CD14-positive monocyte (primary cell): ENCODE measurements around the gene SELENOO. TPM values are rescaled to one million over a fixed set of nuclear protein-coding genes. Genes with fewer than 3 reads are reported as not detected.

Experiments
- DNase-seq, 3 donors: peaks; one replicate each; pipeline ENCODE4 v3.0.0-alpha.2; 2011 to 2022
- H2AFZ ChIP-seq: 2 replicates; pipeline ENCODE4 v1.6.0; 2012; ENCODE audit warnings: mild to moderate bottlenecking, low read depth, low read length, inconsistent platforms; ENCODE audit not compliant: insufficient read depth, poor library complexity, severe bottlenecking
- H3K27ac ChIP-seq, 2 donors: 1 replicate in 1 of 2; 2 replicates in 1 of 2; pipeline ENCODE4 v1.5.1; 2012 to 2013; ENCODE audit warnings: low read length in 2 of 2, control low read depth in 1 of 2, inconsistent platforms in 1 of 2, low read depth in 1 of 2, mild to moderate bottlenecking in 1 of 2
- H3K27me3 ChIP-seq, 2 donors: one replicate each; pipeline versions ENCODE4 v1.6.0 to v1.6.1; 2011 to 2013; ENCODE audit warnings: low read length in 2 of 2; ENCODE audit not compliant: control insufficient read depth in 2 of 2, insufficient read depth in 2 of 2
- H3K36me3 ChIP-seq, 2 donors: replicated peaks in 1 of 2; 1 replicate in 1 of 2; 2 replicates in 1 of 2; pipeline versions ENCODE4 v1.5.1 to v1.6.1; 2012 to 2013; ENCODE audit warnings: low read length in 2 of 2, control low read depth in 1 of 2, inconsistent platforms in 1 of 2, mild to moderate bottlenecking in 1 of 2; ENCODE audit not compliant: insufficient read depth in 2 of 2, control insufficient read depth in 1 of 2
- H3K4me1 ChIP-seq, 2 donors: 1 replicate in 1 of 2; 2 replicates in 1 of 2; pipeline versions ENCODE4 v1.5.1 to v1.6.1; 2012 to 2013; ENCODE audit warnings: low read length in 2 of 2, control low read depth in 1 of 2, inconsistent platforms in 1 of 2, mild to moderate bottlenecking in 1 of 2, moderate library complexity in 1 of 2; ENCODE audit not compliant: insufficient read depth in 2 of 2, control insufficient read depth in 1 of 2
- H3K4me2 ChIP-seq: replicated peaks from 2 replicates; pipeline ENCODE3; 2012; ENCODE audit warnings: low read length, moderate library complexity, mild to moderate bottlenecking; ENCODE audit not compliant: poor library complexity, severe bottlenecking; ENCODE audit errors: extremely low read depth
- H3K4me3 ChIP-seq, 3 experiments: fragments of 200-600 bp in 1 of 3; sonication (generic) in 1 of 3; replicated peaks in 1 of 3; 1 replicate in 2 of 3; 2 replicates in 1 of 3; pipeline ENCODE4 v1.5.1; 2011 to 2013; ENCODE audit warnings: low read length in 3 of 3, mild to moderate bottlenecking in 3 of 3, control low read depth in 2 of 3, low read depth in 2 of 3, inconsistent platforms in 1 of 3, moderate library complexity in 1 of 3
- H3K79me2 ChIP-seq: 2 replicates; pipeline ENCODE4 v1.6.0; 2012; ENCODE audit warnings: mild to moderate bottlenecking, control low read depth, inconsistent platforms, low read length, moderate library complexity; ENCODE audit not compliant: insufficient read depth
- H3K9ac ChIP-seq: 2 replicates; pipeline ENCODE4 v1.6.0; 2017; ENCODE audit warnings: low read length, mild to moderate bottlenecking; ENCODE audit not compliant: insufficient read depth, poor library complexity, severe bottlenecking
- H3K9me3 ChIP-seq, 2 donors: replicated peaks in 1 of 2; 1 replicate in 1 of 2; 2 replicates in 1 of 2; pipeline versions ENCODE4 v1.5.1 to v1.6.1; 2012 to 2013; ENCODE audit warnings: low read length in 2 of 2, control low read depth in 1 of 2; ENCODE audit not compliant: control insufficient read depth in 1 of 2, insufficient read depth in 1 of 2
- H4K20me1 ChIP-seq: 2 replicates; pipeline ENCODE4 v1.6.0; 2012; ENCODE audit warnings: mild to moderate bottlenecking, low read length, control low read depth, moderate library complexity; ENCODE audit not compliant: insufficient read depth
- H3K27ac Mint-ChIP-seq, 7 donors: one replicate each; pipeline ENCODE4 v1.8.0; 2020; ENCODE audit warnings: mild to moderate bottlenecking in 7 of 7, mixed read lengths in 7 of 7, moderate library complexity in 6 of 7, inconsistent platforms in 2 of 7
- H3K27me3 Mint-ChIP-seq, 3 donors: one replicate each; pipeline ENCODE4 v1.8.0; 2021 to 2022; ENCODE audit warnings: low read depth in 3 of 3, mild to moderate bottlenecking in 3 of 3, mixed read lengths in 3 of 3, moderate library complexity in 3 of 3, inconsistent platforms in 1 of 3
- H3K36me3 Mint-ChIP-seq, 2 donors: one replicate each; pipeline ENCODE4 v1.8.0; 2020; ENCODE audit warnings: mixed read lengths in 2 of 2, inconsistent platforms in 1 of 2, mild to moderate bottlenecking in 1 of 2
- H3K4me1 Mint-ChIP-seq: one replicate; pipeline ENCODE4 v1.8.0; 2020; ENCODE audit warnings: mild to moderate bottlenecking, mixed read lengths
- H3K4me3 Mint-ChIP-seq, 2 donors: one replicate each; pipeline ENCODE4 v1.8.0; 2020; ENCODE audit warnings: mild to moderate bottlenecking in 2 of 2, mixed read lengths in 2 of 2, moderate library complexity in 1 of 2
- H3K9me3 Mint-ChIP-seq, 7 donors: one replicate each; pipeline ENCODE4 v1.8.0; 2020 to 2022; ENCODE audit warnings: mixed read lengths in 7 of 7, mild to moderate bottlenecking in 6 of 7, moderate library complexity in 6 of 7, inconsistent platforms in 2 of 7
- WGBS: methylation state at CpG from one replicate; pipeline ENCODE4 v1.1.5; 2013; ENCODE audit warnings: missing lambda C conversion rate; ENCODE audit not compliant: insufficient coverage; 5-methylcytosine and 5-hydroxymethylcytosine counted together
- intact Hi-C, 2 donors: fragments of 100-400 bp; cut with micrococcal nuclease; formaldehyde crosslinking; loops; one replicate each; pipeline versions ENCODE4 v1.15.0 to v1.15.1; 2023
- polyA plus RNA-seq, 3 donors: library from polyadenylated mRNA; depleted of rRNA in 1 of 3; unstranded in 2 of 3; stranded (reverse) in 1 of 3; fragments of 300-500 nt in 2 of 3; fragments of >200 nt in 1 of 3; fragmentation: Illumina TruSeq in 2 of 3; gene quantifications; 1 replicate in 2 of 3; 2 replicates in 1 of 3; pipeline ENCODE4 v1.2.3, GENCODE V29; 2012 to 2021
- TF ChIP-seq, protein P1 (sequence below): fragments of 200-600 bp; IDR thresholded peaks from one replicate; pipeline ENCODE4 v1.8.0; 2022; ENCODE audit warnings: antibody characterized with exemption, mild to moderate bottlenecking

The SELENOO gene
- polyA plus RNA-seq, 3 donors = 2.7 to 76.9 (median 8.7) TPM

DNA sequence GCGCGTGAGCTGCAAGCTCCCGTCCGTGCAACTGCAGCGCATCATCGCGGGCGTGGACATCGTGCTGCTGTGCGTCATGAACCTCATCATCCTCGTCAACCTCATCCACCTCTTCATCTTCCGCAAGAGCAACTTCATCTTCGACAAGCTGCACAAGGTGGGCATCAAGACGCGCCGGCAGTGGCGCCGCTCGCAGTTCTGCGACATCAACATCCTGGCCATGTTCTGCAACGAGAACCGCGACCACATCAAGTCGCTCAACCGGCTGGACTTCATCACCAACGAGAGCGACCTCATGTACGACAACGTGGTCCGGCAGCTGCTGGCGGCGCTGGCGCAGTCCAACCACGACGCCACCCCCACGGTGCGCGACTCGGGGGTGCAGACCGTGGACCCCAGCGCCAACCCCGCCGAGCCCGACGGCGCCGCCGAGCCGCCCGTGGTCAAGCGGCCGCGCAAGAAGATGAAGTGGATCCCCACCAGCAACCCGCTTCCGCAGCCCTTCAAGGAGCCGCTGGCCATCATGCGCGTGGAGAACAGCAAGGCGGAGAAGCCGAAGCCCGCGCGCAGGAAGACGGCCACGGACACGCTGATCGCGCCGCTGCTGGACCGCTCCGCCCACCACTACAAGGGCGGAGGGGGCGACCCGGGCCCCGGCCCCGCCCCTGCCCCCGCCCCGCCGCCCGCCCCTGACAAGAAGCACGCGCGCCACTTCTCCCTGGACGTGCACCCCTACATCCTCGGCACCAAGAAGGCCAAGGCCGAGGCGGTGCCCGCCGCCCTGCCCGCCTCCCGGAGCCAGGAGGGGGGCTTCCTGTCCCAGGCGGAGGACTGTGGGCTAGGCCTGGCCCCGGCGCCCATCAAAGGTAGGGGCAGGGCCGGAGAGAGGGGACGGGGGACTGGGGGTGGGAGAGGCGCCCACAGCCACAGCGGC lies 23.0 kb upstream of the SELENOO start:
- Histone ChIP-seq H3K4me3 (no peak overlapping the region), H3K79me2 (no peaks in the 10 kb centered on the region), H3K27ac (no peak overlapping the region), H2AFZ (no peak overlapping the region), H3K9me3 (no peaks in the 10 kb centered on the region), H4K20me1 (no peaks in the 10 kb centered on the region), H3K4me2 (no peak overlapping the region), H3K36me3 (no peaks in the 10 kb centered on the region), H3K9ac (no peak overlapping the region), H3K4me1 (peaks cover 10 to 19% of the 10 kb centered on the region in 2 donors), H3K27me3 (peaks cover 0 to 5% of the 10 kb centered on the region in 2 donors)
- Mint-ChIP-seq H3K36me3 (peaks cover 3 to 10% of the 10 kb centered on the region in 2 donors), H3K27ac (no peak overlapping the region), H3K4me1 (peaks cover 14% of the 10 kb centered on the region), H3K4me3 (peak overlapping the region in 1 of 2 donors; percentile 83), H3K27me3 (peaks cover 12 to 38% (median 23%) of the 10 kb centered on the region in 3 donors), H3K9me3 (peaks cover 0 to 9% (median 7%) of the 10 kb centered on the region in 7 donors)
- WGBS = 88% methylated on average over 80 of the region's 98 CpGs
- no peak for DNase-seq
- intact Hi-C loops = no loop called here
- TF ChIP-seq, protein P1, sequence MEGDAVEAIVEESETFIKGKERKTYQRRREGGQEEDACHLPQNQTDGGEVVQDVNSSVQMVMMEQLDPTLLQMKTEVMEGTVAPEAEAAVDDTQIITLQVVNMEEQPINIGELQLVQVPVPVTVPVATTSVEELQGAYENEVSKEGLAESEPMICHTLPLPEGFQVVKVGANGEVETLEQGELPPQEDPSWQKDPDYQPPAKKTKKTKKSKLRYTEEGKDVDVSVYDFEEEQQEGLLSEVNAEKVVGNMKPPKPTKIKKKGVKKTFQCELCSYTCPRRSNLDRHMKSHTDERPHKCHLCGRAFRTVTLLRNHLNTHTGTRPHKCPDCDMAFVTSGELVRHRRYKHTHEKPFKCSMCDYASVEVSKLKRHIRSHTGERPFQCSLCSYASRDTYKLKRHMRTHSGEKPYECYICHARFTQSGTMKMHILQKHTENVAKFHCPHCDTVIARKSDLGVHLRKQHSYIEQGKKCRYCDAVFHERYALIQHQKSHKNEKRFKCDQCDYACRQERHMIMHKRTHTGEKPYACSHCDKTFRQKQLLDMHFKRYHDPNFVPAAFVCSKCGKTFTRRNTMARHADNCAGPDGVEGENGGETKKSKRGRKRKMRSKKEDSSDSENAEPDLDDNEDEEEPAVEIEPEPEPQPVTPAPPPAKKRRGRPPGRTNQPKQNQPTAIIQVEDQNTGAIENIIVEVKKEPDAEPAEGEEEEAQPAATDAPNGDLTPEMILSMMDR = no peak

DNA sequence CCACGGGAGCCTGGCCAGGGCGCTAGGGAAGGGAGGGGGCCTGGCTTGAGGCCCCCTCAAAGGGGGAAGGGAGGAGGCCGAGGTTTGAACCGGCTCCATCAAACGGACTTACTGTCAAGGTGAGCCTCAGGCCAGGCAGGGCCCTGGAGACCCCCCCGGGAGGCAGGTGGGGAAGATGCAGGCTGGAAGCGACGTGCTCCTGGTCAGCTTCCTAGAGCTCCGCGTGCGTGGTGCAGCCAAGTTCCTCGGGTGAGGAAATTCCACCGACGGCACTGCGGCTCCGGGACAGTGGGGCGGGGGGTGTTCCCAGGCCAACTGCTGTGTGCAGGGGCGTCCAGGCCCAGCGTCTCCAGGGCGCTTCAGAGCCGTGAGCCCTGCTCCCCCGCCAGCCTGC lies 22.3 kb upstream of the SELENOO start:
- Histone ChIP-seq H3K9me3 (no peaks in the 10 kb centered on the region), H3K9ac (no peak overlapping the region), H3K27me3 (peaks cover 0 to 5% of the 10 kb centered on the region in 2 donors), H3K27ac (no peak overlapping the region), H4K20me1 (no peaks in the 10 kb centered on the region), H3K36me3 (no peaks in the 10 kb centered on the region), H2AFZ (no peak overlapping the region), H3K4me3 (no peak overlapping the region), H3K4me2 (no peak overlapping the region), H3K4me1 (peaks cover 4 to 14% of the 10 kb centered on the region in 2 donors), H3K79me2 (no peaks in the 10 kb centered on the region)
- H3K27ac Mint-ChIP-seq = no peak overlapping the region
- TF ChIP-seq, protein P1 = no peak
- peaks cover 0 to 9% (median 7%) of the 10 kb centered on the region in 7 donors for H3K9me3 Mint-ChIP-seq
- H3K4me3 Mint-ChIP-seq = no peak overlapping the region
- H3K36me3 Mint-ChIP-seq = peaks cover 3 to 10% of the 10 kb centered on the region in 2 donors
- H3K4me1 Mint-ChIP-seq = peaks cover 10% of the 10 kb centered on the region
- DNase-seq = no peak
- 83% methylated on average over 17 of the region's 22 CpGs for WGBS
- intact Hi-C loops = no loop called here
- H3K27me3 Mint-ChIP-seq = peaks cover 12 to 35% (median 23%) of the 10 kb centered on the region in 3 donors
